Neural cell (in vitro differentiated cells): ENCODE data around the gene SLCO2B1.

Source experiments
- CTCF ChIP-seq: fragments of 450-650 bp; IDR thresholded peaks from 2 replicates; pipeline ENCODE4 v1.5.1; 2014; ENCODE audit warnings: antibody characterized with exemption, mild to moderate bottlenecking, moderate library complexity; ENCODE audit not compliant: poor library complexity, severe bottlenecking
- EP300 ChIP-seq: fragments of 450-650 bp; conservative IDR thresholded peaks from 2 replicates; pipeline ENCODE4 v1.6.1; 2014; ENCODE audit warnings: antibody characterized with exemption, mild to moderate bottlenecking, moderate library complexity; ENCODE audit not compliant: poor library complexity, severe bottlenecking
- EZH2 ChIP-seq: fragments of 200-600, 300-800 bp; shearing (Covaris generic), sonication (generic); IDR thresholded peaks from 2 replicates; pipeline ENCODE4 v1.6.1; 2014; ENCODE audit warnings: antibody characterized with exemption, low read length, borderline replicate concordance, mild to moderate bottlenecking; ENCODE audit not compliant: insufficient read depth, poor library complexity, severe bottlenecking
- MXI1 ChIP-seq: fragments of 450-650 bp; conservative IDR thresholded peaks from 2 replicates; pipeline ENCODE4 v1.6.1; 2014; ENCODE audit warnings: antibody characterized with exemption, mild to moderate bottlenecking; ENCODE audit not compliant: poor library complexity, severe bottlenecking
- POLR2AphosphoS5 ChIP-seq: IDR thresholded peaks from 2 replicates; pipeline ENCODE4 v1.6.1; 2012
- TAF1 ChIP-seq: IDR thresholded peaks from 2 replicates; pipeline ENCODE4 v1.6.1; 2012; ENCODE audit warnings: low read depth
- TF ChIP-seq, protein P1 (sequence below): IDR thresholded peaks from 2 replicates; pipeline ENCODE4 v1.6.1; 2012; ENCODE audit warnings: borderline replicate concordance

GRCh38 chr11:75152651-75153427 lies 1.9 kb downstream of the SLCO2B1 start:
- TF ChIP-seq CTCF, result no peak
- no peak for TF ChIP-seq EZH2
- TF ChIP-seq EP300, result no peak
- no peak for TF ChIP-seq POLR2AphosphoS5
- no peak for TF ChIP-seq MXI1
- no peak for TF ChIP-seq TAF1
- TF ChIP-seq, protein P1, sequence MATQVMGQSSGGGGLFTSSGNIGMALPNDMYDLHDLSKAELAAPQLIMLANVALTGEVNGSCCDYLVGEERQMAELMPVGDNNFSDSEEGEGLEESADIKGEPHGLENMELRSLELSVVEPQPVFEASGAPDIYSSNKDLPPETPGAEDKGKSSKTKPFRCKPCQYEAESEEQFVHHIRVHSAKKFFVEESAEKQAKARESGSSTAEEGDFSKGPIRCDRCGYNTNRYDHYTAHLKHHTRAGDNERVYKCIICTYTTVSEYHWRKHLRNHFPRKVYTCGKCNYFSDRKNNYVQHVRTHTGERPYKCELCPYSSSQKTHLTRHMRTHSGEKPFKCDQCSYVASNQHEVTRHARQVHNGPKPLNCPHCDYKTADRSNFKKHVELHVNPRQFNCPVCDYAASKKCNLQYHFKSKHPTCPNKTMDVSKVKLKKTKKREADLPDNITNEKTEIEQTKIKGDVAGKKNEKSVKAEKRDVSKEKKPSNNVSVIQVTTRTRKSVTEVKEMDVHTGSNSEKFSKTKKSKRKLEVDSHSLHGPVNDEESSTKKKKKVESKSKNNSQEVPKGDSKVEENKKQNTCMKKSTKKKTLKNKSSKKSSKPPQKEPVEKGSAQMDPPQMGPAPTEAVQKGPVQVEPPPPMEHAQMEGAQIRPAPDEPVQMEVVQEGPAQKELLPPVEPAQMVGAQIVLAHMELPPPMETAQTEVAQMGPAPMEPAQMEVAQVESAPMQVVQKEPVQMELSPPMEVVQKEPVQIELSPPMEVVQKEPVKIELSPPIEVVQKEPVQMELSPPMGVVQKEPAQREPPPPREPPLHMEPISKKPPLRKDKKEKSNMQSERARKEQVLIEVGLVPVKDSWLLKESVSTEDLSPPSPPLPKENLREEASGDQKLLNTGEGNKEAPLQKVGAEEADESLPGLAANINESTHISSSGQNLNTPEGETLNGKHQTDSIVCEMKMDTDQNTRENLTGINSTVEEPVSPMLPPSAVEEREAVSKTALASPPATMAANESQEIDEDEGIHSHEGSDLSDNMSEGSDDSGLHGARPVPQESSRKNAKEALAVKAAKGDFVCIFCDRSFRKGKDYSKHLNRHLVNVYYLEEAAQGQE, result no peak
